Measurements from ENCODE around the gene RETN. TPM values are rescaled to one million over a fixed set of nuclear protein-coding genes. Genes with fewer than 3 reads are reported as not detected.

The RETN gene
- total and polyA plus RNA-seq, 2 donors (not counting 3 experiments of a cell fraction or from before 2014, with no cell fraction given) = not detected

DNA sequence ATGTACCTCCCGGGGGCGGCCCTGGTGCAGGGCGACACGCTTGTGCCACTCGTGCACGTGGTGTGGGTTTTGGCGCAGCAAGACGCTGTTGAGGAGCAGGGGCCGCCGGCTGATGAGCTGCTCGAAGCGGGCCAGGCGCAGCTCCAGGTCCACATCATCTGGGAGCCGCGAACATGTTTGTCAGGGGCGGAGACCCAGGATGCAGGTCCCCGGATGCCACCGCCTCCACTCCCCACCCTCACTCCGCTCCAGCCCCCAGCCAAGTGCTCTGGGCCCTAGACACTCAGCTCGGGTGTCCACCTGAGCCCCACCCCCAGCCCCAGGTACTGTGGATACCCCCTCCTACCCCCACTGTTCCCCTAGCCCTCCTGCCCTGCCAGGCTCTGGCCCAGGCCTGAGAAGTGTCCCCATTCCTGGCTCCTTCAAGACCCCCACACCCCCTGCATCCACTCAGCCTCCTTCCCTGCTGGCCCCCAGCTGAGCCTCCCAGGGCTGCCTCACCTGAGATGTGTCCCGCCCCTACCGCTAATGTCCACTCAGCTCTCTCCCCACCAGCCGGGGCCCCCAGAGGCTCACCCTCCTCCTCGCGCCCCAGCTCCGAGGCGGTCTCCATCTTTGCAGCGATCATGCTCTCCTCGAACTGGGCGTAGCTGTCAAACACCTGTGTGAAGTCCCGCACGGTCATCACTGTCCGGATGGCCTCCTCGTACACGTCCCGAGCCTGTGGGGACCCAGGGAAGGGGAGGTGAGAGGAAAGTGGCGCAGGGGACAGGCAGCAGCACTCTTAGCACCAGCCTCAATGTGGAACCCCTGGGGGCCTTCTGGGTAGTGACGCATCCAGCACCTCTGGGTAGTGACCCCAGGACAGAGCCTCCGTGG, 44.9 kb upstream of the RETN start:
- H3K27ac ChIP-seq (ENCODE audit: insufficient read depth, low read depth, low read length) = no peak overlapping the region
- FAIRE-seq = no peak
- no peak for DNase-seq (ENCODE audit: low read depth, low spot score)
- H3K4me3 ChIP-seq (replicated peaks in 1 of 3; ENCODE audit: insufficient read depth in 1 of 3, low read depth in 1 of 3, low read length in 3 of 3) = no peak overlapping the region
- H3K4me1 ChIP-seq (ENCODE audit: control insufficient read depth, extremely low read depth, insufficient read depth, low read length) = peaks cover 8% of the 10 kb centered on the region
- BruUV-seq (replicated peaks) = no TSS peak
- no peak overlapping the region for H3K4me2 ChIP-seq (ENCODE audit: insufficient read depth, low read length)
- CTCF ChIA-PET = no interaction called here
- no peaks in the 10 kb centered on the region for H3K9me1 ChIP-seq (replicated peaks; ENCODE audit: control insufficient read depth, extremely low read depth, insufficient read depth, low read length)
- intact Hi-C loops (cut with micrococcal nuclease) = no loop called here
- dilution Hi-C loops (cut with MboI; ENCODE audit: extremely low pct_ligation_motif_present, low sequenced_read_pairs) = no loop called here
- no peak overlapping the region for H3K9ac ChIP-seq (replicated peaks; ENCODE audit: extremely low read depth, insufficient read depth, low read length)
- H4K20me1 ChIP-seq (replicated peaks; ENCODE audit: control insufficient read depth, extremely low read depth, insufficient read depth, low read length) = no peaks in the 10 kb centered on the region
- TF ChIP-seq JUN (IDR thresholded peaks at IDR 0.05; ENCODE audit: borderline replicate concordance, insufficient read depth, insufficient read length, low read depth) (no peak), MYC (IDR thresholded peaks at IDR 0.05; ENCODE audit: low read depth, low read length) (no peak), POLR2AphosphoS5 (IDR thresholded peaks at IDR 0.05; ENCODE audit: insufficient read depth, low read depth, low read length) (no peak), GATA2 (IDR thresholded peaks at IDR 0.05; ENCODE audit: insufficient read depth, insufficient read length, low read depth, low read length) (no peak), EZH2 (IDR thresholded peaks at IDR 0.05; ENCODE audit: borderline replicate concordance, low read depth, low read length, severe bottlenecking) (no peak), POLR2A (IDR thresholded peaks at IDR 0.05; ENCODE audit: low read depth, low read length) (no peak), FOS (IDR thresholded peaks at IDR 0.05; ENCODE audit: borderline replicate concordance, insufficient read depth, low read length) (no peak)
- TF ChIP-seq, protein P1, sequence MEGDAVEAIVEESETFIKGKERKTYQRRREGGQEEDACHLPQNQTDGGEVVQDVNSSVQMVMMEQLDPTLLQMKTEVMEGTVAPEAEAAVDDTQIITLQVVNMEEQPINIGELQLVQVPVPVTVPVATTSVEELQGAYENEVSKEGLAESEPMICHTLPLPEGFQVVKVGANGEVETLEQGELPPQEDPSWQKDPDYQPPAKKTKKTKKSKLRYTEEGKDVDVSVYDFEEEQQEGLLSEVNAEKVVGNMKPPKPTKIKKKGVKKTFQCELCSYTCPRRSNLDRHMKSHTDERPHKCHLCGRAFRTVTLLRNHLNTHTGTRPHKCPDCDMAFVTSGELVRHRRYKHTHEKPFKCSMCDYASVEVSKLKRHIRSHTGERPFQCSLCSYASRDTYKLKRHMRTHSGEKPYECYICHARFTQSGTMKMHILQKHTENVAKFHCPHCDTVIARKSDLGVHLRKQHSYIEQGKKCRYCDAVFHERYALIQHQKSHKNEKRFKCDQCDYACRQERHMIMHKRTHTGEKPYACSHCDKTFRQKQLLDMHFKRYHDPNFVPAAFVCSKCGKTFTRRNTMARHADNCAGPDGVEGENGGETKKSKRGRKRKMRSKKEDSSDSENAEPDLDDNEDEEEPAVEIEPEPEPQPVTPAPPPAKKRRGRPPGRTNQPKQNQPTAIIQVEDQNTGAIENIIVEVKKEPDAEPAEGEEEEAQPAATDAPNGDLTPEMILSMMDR (IDR thresholded peaks at IDR 0.05; ENCODE audit: extremely low read depth in 1 of 2, insufficient read depth in 1 of 2, low read depth in 1 of 2, low read length in 2 of 2) = no peak
- TF ChIP-seq, protein P2, sequence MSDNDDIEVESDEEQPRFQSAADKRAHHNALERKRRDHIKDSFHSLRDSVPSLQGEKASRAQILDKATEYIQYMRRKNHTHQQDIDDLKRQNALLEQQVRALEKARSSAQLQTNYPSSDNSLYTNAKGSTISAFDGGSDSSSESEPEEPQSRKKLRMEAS (IDR thresholded peaks at IDR 0.05; ENCODE audit: insufficient read depth, insufficient read length) = no peak
- H3K79me2 ChIP-seq (ENCODE audit: control insufficient read depth, insufficient read depth, low read length) = peaks cover 25% of the 10 kb centered on the region
- H3K36me3 ChIP-seq (ENCODE audit: control insufficient read depth in 2 of 2, extremely low read depth in 1 of 2, insufficient read depth in 2 of 2, low read length in 2 of 2) = peaks cover 2 to 37% of the 10 kb centered on the region in 2 experiments
- no peaks in the 10 kb centered on the region for H3K9me3 ChIP-seq (replicated peaks; ENCODE audit: control insufficient read depth, insufficient read depth, low read length)
- no peaks in the 10 kb centered on the region for H3K27me3 ChIP-seq (ENCODE audit: control insufficient read depth in 2 of 2, insufficient read depth in 2 of 2, low read length in 2 of 2)
- POLR2A ChIA-PET = interaction anchor here (0.6 kb wide), 2 partner anchors 75 to 176 kb away, joined by 3 read pairs; no protein-coding TSS in a partner anchor
- H2AFZ ChIP-seq (ENCODE audit: low read depth, low read length) = no peak overlapping the region

All from endothelial cell of umbilical vein (primary cell).